ENCODE data around the gene SMOC2.

The SMOC2 gene

GRCh38 chr6:168440520-168441433 is at the start of gene SMOC2:
Gene SMOC2 (plus strand): TSS chr6:168441184. CDS start chr6:168441371, 187 bp downstream.
- DNase-seq: no peak

GRCh38 chr6:168393126-168393870 is 47.7 kb upstream of the SMOC2 start:
- no peak for DNase-seq

GRCh38 chr6:168394606-168395005 is 46.4 kb upstream of the SMOC2 start:
- DNase-seq: no peak

- no peak for DNase-seq
These were observed 45.0 kb upstream of the SMOC2 start for GRCh38 chr6:168395983-168396382.

- no peak for DNase-seq
These were observed 44.4 kb upstream of the SMOC2 start for GRCh38 chr6:168396561-168396960.

GRCh38 chr6:168397012-168397411 is 44.0 kb upstream of the SMOC2 start:
- no peak for DNase-seq

- DNase-seq: no peak
These were observed 40.9 kb upstream of the SMOC2 start for GRCh38 chr6:168400037-168400436.

- DNase-seq: no peak
These were observed 37.5 kb upstream of the SMOC2 start for GRCh38 chr6:168403370-168404005.

GRCh38 chr6:168404560-168404959 is 36.4 kb upstream of the SMOC2 start:
- no peak for DNase-seq

- DNase-seq: no peak
These were observed 33.1 kb upstream of the SMOC2 start for GRCh38 chr6:168407842-168408241.

- DNase-seq: no peak
These were observed 32.4 kb upstream of the SMOC2 start for GRCh38 chr6:168408504-168409136.

- DNase-seq: no peak
These were observed 30.9 kb upstream of the SMOC2 start for GRCh38 chr6:168410035-168410434.

GRCh38 chr6:168410554-168411011 is 30.4 kb upstream of the SMOC2 start:
- no peak for DNase-seq

GRCh38 chr6:168411130-168411529 is 29.9 kb upstream of the SMOC2 start:
- DNase-seq: no peak

GRCh38 chr6:168411793-168412192 is 29.2 kb upstream of the SMOC2 start:
- DNase-seq: no peak

- DNase-seq: no peak
These were observed 28.5 kb upstream of the SMOC2 start for GRCh38 chr6:168412456-168412855.

GRCh38 chr6:168413018-168413720 is 27.8 kb upstream of the SMOC2 start:
- DNase-seq: no peak

GRCh38 chr6:168413856-168414255 is 27.1 kb upstream of the SMOC2 start:
- DNase-seq: no peak

GRCh38 chr6:168414336-168415097 is 26.5 kb upstream of the SMOC2 start:
- DNase-seq: no peak

GRCh38 chr6:168415098-168415992 is 25.6 kb upstream of the SMOC2 start:
- no peak for DNase-seq

Data from activated gamma-delta T cell treated with Interleukin-2 at 50 U/mL for 16 hours (primary cell).